Spinal cord (tissue), 10 donors: ENCODE results near the gene ZMIZ2. TPM values are rescaled to one million over a fixed set of nuclear protein-coding genes. Genes with fewer than 3 reads are reported as not detected.
A peak's percentile ranks its signal among the peaks of the same experiment; 100 is the strongest.

Source experiments
- DNase-seq, 6 donors: peaks; one replicate each; pipeline versions ENCODE4 v3.0.0 to v3.0.0-alpha.2; 2013 to 2015; ENCODE audit warnings: low spot score in 6 of 6, low read depth in 4 of 6
- H3K27ac ChIP-seq: one replicate; pipeline ENCODE4 v1.5.1; 2013; ENCODE audit warnings: low read depth, low read length, control low read depth
- H3K27me3 ChIP-seq: one replicate; pipeline ENCODE4 v1.6.1; 2013; ENCODE audit warnings: low read length; ENCODE audit not compliant: control insufficient read depth, insufficient read depth
- H3K36me3 ChIP-seq: one replicate; pipeline ENCODE4 v1.6.1; 2013; ENCODE audit warnings: low read length; ENCODE audit not compliant: control insufficient read depth, insufficient read depth
- H3K4me1 ChIP-seq: one replicate; pipeline ENCODE4 v1.6.1; 2013; ENCODE audit warnings: low read length; ENCODE audit not compliant: control insufficient read depth, insufficient read depth
- H3K4me3 ChIP-seq: one replicate; pipeline ENCODE4 v1.5.1; 2013; ENCODE audit warnings: low read depth, low read length, control low read depth
- H3K9me3 ChIP-seq: one replicate; pipeline ENCODE4 v1.6.1; 2013; ENCODE audit warnings: low read length; ENCODE audit not compliant: control insufficient read depth, insufficient read depth
- WGBS: methylation state at CpG from one replicate; pipeline ENCODE4 v1.1.5; 2013; ENCODE audit warnings: missing lambda C conversion rate; ENCODE audit not compliant: insufficient coverage; 5-methylcytosine and 5-hydroxymethylcytosine counted together
- polyA plus RNA-seq, 2 donors: library from polyadenylated mRNA; unstranded; fragments of 120-200 nt; gene quantifications; one replicate each; pipeline ENCODE4 v1.2.1, GENCODE V29; 2013; ENCODE audit not compliant: insufficient read length in 2 of 2
- total RNA-seq, 2 donors: library from RNA; depleted of rRNA in 1 of 2; stranded (reverse); fragments of 120-200 nt in 1 of 2; fragments of >200 nt in 1 of 2; gene quantifications; one replicate each; pipeline versions ENCODE4 v1.2.3 to v1.2.4, GENCODE V29; 2013 to 2014
- donor health status: healthy.

The ZMIZ2 gene
- total and polyA plus RNA-seq, 4 donors, result 11.6 to 137 (median 63.5) TPM

DNA sequence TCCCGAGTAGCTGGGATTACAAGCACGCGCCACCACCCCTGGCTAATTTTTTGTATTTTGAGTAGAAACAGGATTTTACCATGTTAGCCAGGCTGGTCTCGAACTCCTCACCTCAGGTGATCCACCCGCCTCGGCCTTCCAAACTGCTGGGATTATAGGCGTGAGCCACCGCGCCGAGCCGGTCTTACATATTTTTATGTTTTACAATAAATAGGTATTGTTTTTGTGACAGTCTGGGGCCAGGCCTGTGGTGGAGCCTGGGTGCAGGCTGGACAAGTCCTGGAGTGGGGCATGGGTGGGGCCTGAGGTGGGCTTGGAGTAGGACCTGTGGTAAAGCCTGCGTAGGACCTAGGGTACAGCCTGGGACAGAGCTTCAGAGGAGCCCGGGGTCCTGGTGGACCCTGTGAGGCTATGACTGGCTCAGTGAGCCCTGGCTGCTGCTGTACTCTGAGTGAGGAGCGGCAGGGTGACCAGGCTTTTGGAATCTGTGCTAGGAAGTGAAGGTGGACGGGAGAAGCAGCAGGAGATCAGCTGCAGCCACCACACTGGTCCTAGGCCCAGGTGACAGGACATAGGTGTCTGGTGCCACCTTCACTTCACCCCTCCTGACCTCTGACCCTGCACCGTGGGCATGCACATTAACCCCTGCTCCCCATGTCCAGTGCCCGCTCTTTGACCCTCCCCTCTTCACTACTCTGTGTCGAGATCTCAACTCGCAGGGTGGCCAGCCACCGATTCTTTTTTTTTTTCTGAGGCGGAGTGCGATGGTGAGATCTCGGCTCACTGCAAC, 9.6 kb upstream of the ZMIZ2 start:
- H3K36me3 ChIP-seq, result no peaks in the 10 kb centered on the region
- WGBS, result 91% methylated on average over 12 of the region's 23 CpGs
- H3K27me3 ChIP-seq, result no peaks in the 10 kb centered on the region
- no peak overlapping the region for H3K27ac ChIP-seq
- H3K4me1 ChIP-seq, result no peaks in the 10 kb centered on the region
- H3K9me3 ChIP-seq, result no peaks in the 10 kb centered on the region
- no peak overlapping the region for H3K4me3 ChIP-seq
- no peak for DNase-seq

- Histone ChIP-seq H3K27ac (no peak overlapping the region), H3K4me1 (no peaks in the 10 kb centered on the region), H3K36me3 (no peaks in the 10 kb centered on the region), H3K9me3 (no peaks in the 10 kb centered on the region), H3K27me3 (no peaks in the 10 kb centered on the region), H3K4me3 (no peak overlapping the region)
- 94% methylated on average over 2 of the region's 2 CpGs for WGBS
- no peak for DNase-seq
Measured at GRCh38 chr7:44740055-44740454, 8.6 kb upstream of the ZMIZ2 start.

GRCh38 chr7:44743750-44744149, 4.9 kb upstream of the ZMIZ2 start:
- Histone ChIP-seq H3K36me3 (no peaks in the 10 kb centered on the region), H3K27ac (no peak overlapping the region), H3K4me3 (no peak overlapping the region), H3K4me1 (peaks cover 4% of the 10 kb centered on the region), H3K9me3 (no peaks in the 10 kb centered on the region), H3K27me3 (no peaks in the 10 kb centered on the region)
- no peak for DNase-seq
- WGBS, result no CpG with 5 or more reads among the region's 1 CpG

- H3K36me3 ChIP-seq, result peaks cover 17% of the 10 kb centered on the region
- under 1% methylated on average over 60 of the region's 60 CpGs for WGBS
- peak in 2 of 6 donors; percentile 30 to 41 for DNase-seq
- H3K27me3 ChIP-seq, result no peaks in the 10 kb centered on the region
- H3K4me1 ChIP-seq, result peaks cover 26% of the 10 kb centered on the region
- H3K4me3 ChIP-seq, result peak overlapping the region; percentile 83
- H3K9me3 ChIP-seq, result no peaks in the 10 kb centered on the region
- H3K27ac ChIP-seq, result no peak overlapping the region
Measured at GRCh38 chr7:44748948-44749731, 493 bp downstream of the ZMIZ2 start.

DNA sequence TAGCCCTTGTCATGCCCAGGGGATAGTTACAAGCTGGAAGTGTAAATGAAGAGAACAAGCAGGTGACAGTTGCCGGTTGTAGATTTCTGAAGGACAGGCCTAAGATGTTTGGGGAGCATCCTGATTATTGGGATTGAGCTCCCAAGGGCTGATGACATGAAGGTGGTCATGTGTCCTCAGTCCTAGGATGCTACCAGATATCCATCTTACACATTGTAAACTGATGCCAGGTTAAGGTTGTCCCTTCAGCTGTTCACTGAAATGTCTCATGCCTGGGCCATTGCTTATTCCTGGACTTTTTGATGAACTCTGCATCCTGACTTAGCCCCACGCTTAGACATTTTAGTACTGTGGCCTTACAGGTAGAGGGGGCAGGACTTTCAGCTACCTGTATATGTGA, 1.3 kb downstream of the ZMIZ2 start:
- Histone ChIP-seq H3K4me1 (peaks cover 29% of the 10 kb centered on the region), H3K27me3 (no peaks in the 10 kb centered on the region), H3K27ac (no peak overlapping the region), H3K4me3 (no peak overlapping the region), H3K36me3 (peaks cover 18% of the 10 kb centered on the region), H3K9me3 (no peaks in the 10 kb centered on the region)
- 100% methylated on average over 1 of the region's 2 CpGs for WGBS
- DNase-seq, result no peak

- DNase-seq, result no peak
- no peak overlapping the region for H3K27ac ChIP-seq
- H3K4me1 ChIP-seq, result peaks cover 34% of the 10 kb centered on the region
- 100% methylated on average over 3 of the region's 3 CpGs for WGBS
- H3K36me3 ChIP-seq, result peaks cover 21% of the 10 kb centered on the region
- no peak overlapping the region for H3K4me3 ChIP-seq
- no peaks in the 10 kb centered on the region for H3K27me3 ChIP-seq
- no peaks in the 10 kb centered on the region for H3K9me3 ChIP-seq
Measured at GRCh38 chr7:44750424-44750823, 1.8 kb downstream of the ZMIZ2 start.

- H3K27ac ChIP-seq, result no peak overlapping the region
- H3K9me3 ChIP-seq, result no peaks in the 10 kb centered on the region
- H3K4me3 ChIP-seq, result no peak overlapping the region
- no peaks in the 10 kb centered on the region for H3K27me3 ChIP-seq
- DNase-seq, result no peak
- 79% methylated on average over 5 of the region's 6 CpGs for WGBS
- H3K36me3 ChIP-seq, result peaks cover 23% of the 10 kb centered on the region
- H3K4me1 ChIP-seq, result peaks cover 40% of the 10 kb centered on the region
Measured at GRCh38 chr7:44750921-44751571, 2.4 kb downstream of the ZMIZ2 start.

GRCh38 chr7:44752822-44753221, 4.2 kb downstream of the ZMIZ2 start:
- Histone ChIP-seq H3K4me3 (no peak overlapping the region), H3K4me1 (peaks cover 51% of the 10 kb centered on the region), H3K27me3 (no peaks in the 10 kb centered on the region), H3K9me3 (no peaks in the 10 kb centered on the region), H3K27ac (no peak overlapping the region), H3K36me3 (peaks cover 41% of the 10 kb centered on the region)
- DNase-seq, result no peak
- no CpG with 5 or more reads among the region's 2 CpGs for WGBS

GRCh38 chr7:44754802-44755697, 6.4 kb downstream of the ZMIZ2 start:
- Histone ChIP-seq H3K27me3 (no peaks in the 10 kb centered on the region), H3K4me1 (peaks cover 46% of the 10 kb centered on the region), H3K36me3 (peaks cover 59% of the 10 kb centered on the region), H3K4me3 (no peak overlapping the region), H3K9me3 (no peaks in the 10 kb centered on the region), H3K27ac (no peak overlapping the region)
- no peak for DNase-seq
- 95% methylated on average over 11 of the region's 11 CpGs for WGBS
